HepG2 (cell line): ENCODE data around the gene PLCB1. TPM values are rescaled to one million over a fixed set of nuclear protein-coding genes. Genes with fewer than 3 reads are reported as not detected.

Experiments used
- ATAC-seq: fragments of 200-7000 bp; cut with Tn5 transposase; 3 replicates; pipeline ENCODE4 v1.9.1; 2020; ENCODE audit warnings: mild to moderate bottlenecking, moderate library complexity
- BruUV-seq: library from RNA; stranded (reverse); fragments of 400-500 nt; replicated peaks from 2 replicates; lab custom pipeline; 2021; lab: Mats Ljungman, UMichigan
- CTCF ChIA-PET: fragments of 300-600 bp; formaldehyde crosslinking; extraction: SDS; loops from one replicate; lab custom pipeline; 2021; ENCODE audit warnings: low total read pairs, inconsistent platforms, low intra/inter-chr PET ratio; lab: Yijun Ruan, JAX
- POLR2A ChIA-PET: fragments of 350-600 bp; sonication (Branson Sonifier 250); formaldehyde crosslinking; loops from one replicate; lab custom pipeline; 2020; ENCODE audit warnings: antibody characterized with exemption, inconsistent platforms; lab: Yijun Ruan, JAX
- DNase-seq: peaks from one replicate; pipeline ENCODE4 v3.0.0-alpha.2; 2015; ENCODE audit warnings: low spot score
- FAIRE-seq: peaks from 3 replicates; lab custom pipeline; 2011; peaks lifted over from hg19 to GRCh38; lab: Jason Lieb, UNC
- H2AFZ ChIP-seq: one replicate; pipeline ENCODE4 v1.6.1; 2011; ENCODE audit warnings: low read length, inconsistent platforms
- H3K27ac ChIP-seq: fragments of 300-600 bp; 3 replicates; pipeline ENCODE4 v1.8.0; 2011; ENCODE audit warnings: mixed run types, mild to moderate bottlenecking, mixed read lengths, low read length, inconsistent platforms; ENCODE audit not compliant: insufficient read depth; ENCODE audit errors: extremely low read length
- H3K27me3 ChIP-seq, 2 experiments: fragments of 200-600 bp in 1 of 2; 2 replicates in 1 of 2; 3 replicates in 1 of 2; pipeline versions ENCODE4 v1.6.0 to v1.8.0; 2011; ENCODE audit warnings: low read length in 2 of 2, mild to moderate bottlenecking in 2 of 2, moderate library complexity in 2 of 2, inconsistent platforms in 1 of 2; ENCODE audit not compliant: insufficient read depth in 2 of 2, control insufficient read depth in 1 of 2
- H3K36me3 ChIP-seq, 2 experiments: fragments of 200-600 bp in 1 of 2; replicated peaks in 1 of 2; 2 replicates in 1 of 2; 3 replicates in 1 of 2; pipeline versions ENCODE4 v1.5.1 to v1.8.0; 2011; ENCODE audit warnings: low read length in 2 of 2, inconsistent platforms in 1 of 2; ENCODE audit not compliant: insufficient read depth in 2 of 2, control insufficient read depth in 1 of 2
- H3K4me1 ChIP-seq: 2 replicates; pipeline ENCODE4 v1.5.1; 2012; ENCODE audit warnings: low read length, inconsistent platforms; ENCODE audit not compliant: insufficient read depth
- H3K4me2 ChIP-seq: 2 replicates; pipeline ENCODE4 v1.6.0; 2011; ENCODE audit warnings: low read depth, low read length, inconsistent platforms
- H3K4me3 ChIP-seq, 3 experiments: fragments of 200-600 bp in 1 of 3; sonication (generic), shearing (Covaris generic) in 1 of 3; replicated peaks in 1 of 3; 2 replicates each; pipeline ENCODE4 v1.5.1; 2011 to 2016; ENCODE audit warnings: low read length in 3 of 3, inconsistent platforms in 2 of 3, low read depth in 2 of 3, mild to moderate bottlenecking in 2 of 3, control low read depth in 1 of 3, mixed read lengths in 1 of 3; ENCODE audit not compliant: insufficient read depth in 1 of 3
- H3K79me2 ChIP-seq: one replicate; pipeline ENCODE4 v1.6.1; 2011; ENCODE audit warnings: low read length, inconsistent platforms; ENCODE audit not compliant: insufficient read depth
- H3K9ac ChIP-seq: 2 replicates; pipeline ENCODE4 v1.6.0; 2011; ENCODE audit warnings: mild to moderate bottlenecking, low read depth, low read length, inconsistent platforms; ENCODE audit not compliant: insufficient read depth
- H3K9me3 ChIP-seq: 2 replicates; pipeline ENCODE4 v1.5.1; 2012; ENCODE audit warnings: mild to moderate bottlenecking, low read length
- H4K20me1 ChIP-seq: 2 replicates; pipeline ENCODE4 v1.6.0; 2011; ENCODE audit warnings: inconsistent platforms, mild to moderate bottlenecking, low read length, moderate library complexity; ENCODE audit not compliant: insufficient read depth
- FOXJ3 ChIP-seq: sonication (generic); formaldehyde crosslinking; IDR thresholded peaks from 2 replicates; pipeline ENCODE4 v1.4.0; 2020; ENCODE audit warnings: missing genetic modification reagents, mild to moderate bottlenecking, borderline replicate concordance
- GLI4 ChIP-seq: sonication (generic); formaldehyde crosslinking; IDR thresholded peaks from 2 replicates; pipeline ENCODE4 v1.5.1; 2020; ENCODE audit warnings: missing genetic modification reagents, mild to moderate bottlenecking, moderate library complexity, borderline replicate concordance
- HMG20A ChIP-seq: IDR thresholded peaks from 2 replicates; pipeline ENCODE4 v1.6.1; 2016; ENCODE audit warnings: borderline replicate concordance
- HNF4A ChIP-seq: sonication (generic); formaldehyde crosslinking; IDR thresholded peaks from 2 replicates; pipeline ENCODE4 v1.4.0; 2020; ENCODE audit warnings: missing genetic modification reagents
- KLF9 ChIP-seq: IDR thresholded peaks from 2 replicates; pipeline ENCODE4 v1.6.1; 2016; ENCODE audit warnings: low read depth
- PHB2 ChIP-seq: fragments of 450-650 bp; IDR thresholded peaks from 2 replicates; pipeline ENCODE4 v1.6.1; 2018; ENCODE audit not compliant: partially characterized antibody
- ZNF20 ChIP-seq: sonication (generic); formaldehyde crosslinking; IDR thresholded peaks from 2 replicates; pipeline ENCODE4 v1.4.0; 2020; ENCODE audit warnings: mild to moderate bottlenecking, moderate library complexity, missing genetic modification reagents
- ZNF260 ChIP-seq: sonication (generic); formaldehyde crosslinking; IDR thresholded peaks from 2 replicates; pipeline ENCODE4 v1.4.0; 2020; ENCODE audit warnings: missing genetic modification reagents, low read depth, mild to moderate bottlenecking, borderline replicate concordance
- ZNF747 ChIP-seq: sonication (generic); formaldehyde crosslinking; IDR thresholded peaks from 2 replicates; pipeline ENCODE4 v1.8.1; 2023; ENCODE audit warnings: missing genetic modification reagents, mild to moderate bottlenecking, borderline replicate concordance
- WGBS: methylation state at CpG from one replicate; pipeline ENCODE4 v1.1.6; 2017; ENCODE audit warnings: low lambda C conversion rate; 5-methylcytosine and 5-hydroxymethylcytosine counted together
- in situ Hi-C: cut with HindIII; loops from 2 replicates; pipeline ENCODE4 v1.10.0; 2017; ENCODE audit warnings: low pct_unique_long_range_greater_than_20kb; ENCODE audit not compliant: extremely low pct_ligation_motif_present
- intact Hi-C: fragments of 100-400 bp; cut with micrococcal nuclease; formaldehyde crosslinking; loops from one replicate; pipeline ENCODE4 v1.10.0; 2022; ENCODE audit not compliant: unreplicated experiment
- polyA plus RNA-seq, 8 experiments: library from polyadenylated mRNA; depleted of rRNA in 3 of 8; stranded (reverse) in 7 of 8; unstranded in 1 of 8; fragments of >200 nt; fragmentation: Illumina TruSeq in 4 of 8; extraction: Trizol in 4 of 8; gene quantifications; 2 replicates each; pipeline versions ENCODE4 v1.2.1 to v1.2.3, GENCODE V29; 2011 to 2016; ENCODE audit warnings: low read depth in 4 of 8, missing spikeins in 1 of 8, mixed read lengths in 1 of 8; ENCODE audit not compliant: insufficient read depth in 1 of 8
- total RNA-seq, 5 experiments: library from RNA; depleted of rRNA; stranded (reverse); fragments of >200 nt; fragmentation: Illumina TruSeq; extraction: Trizol; gene quantifications; 2 replicates each; pipeline ENCODE4 v1.2.3, GENCODE V29; 2016; ENCODE audit warnings: low read depth in 1 of 5
- TF ChIP-seq, protein P1 (sequence below): sonication (generic); formaldehyde crosslinking; conservative IDR thresholded peaks from 2 replicates; pipeline ENCODE4 v1.4.0; 2020; ENCODE audit warnings: missing genetic modification reagents
- TF ChIP-seq, protein P2 (sequence below), 2 experiments: fragments of 450-650 bp in 1 of 2; sonication (generic) in 1 of 2; formaldehyde crosslinking in 1 of 2; IDR thresholded peaks; 2 replicates each; pipeline versions ENCODE4 v1.6.1 to v1.8.0; 2016 to 2022; ENCODE audit warnings: antibody characterized with exemption in 1 of 2, mild to moderate bottlenecking in 1 of 2, missing genetic modification reagents in 1 of 2

PLCB1 gene
- total and polyA plus RNA-seq, 2 of the 13 experiments (the other 11 are each of a cell fraction or from before 2014, with no cell fraction given): 42.4 to 55.9 TPM

DNA sequence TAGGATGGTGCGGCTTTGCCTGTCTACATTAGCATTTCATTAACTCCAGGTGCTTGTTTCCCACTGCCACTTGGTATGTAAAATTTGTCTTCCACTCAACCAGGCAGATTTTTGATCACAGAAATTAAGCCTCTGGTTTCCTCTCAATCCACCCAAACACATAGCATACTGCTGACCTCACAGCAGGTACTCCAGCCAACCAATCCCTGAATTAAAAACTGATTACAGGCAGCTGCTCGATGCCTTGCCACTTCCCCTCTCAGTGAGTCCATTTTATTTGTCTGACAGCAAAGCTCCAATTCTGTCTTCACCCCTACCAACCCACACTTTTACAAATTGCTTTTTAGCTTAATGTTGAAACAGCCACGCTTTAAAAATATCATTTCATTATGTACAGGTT, 95.2 kb downstream of the PLCB1 start:
- no peak overlapping the region for H3K27ac ChIP-seq
- ChIA-PET CTCF (no interaction called here), POLR2A (no interaction called here)
- TF ChIP-seq KLF9 (CRISPR knock-in tag) (no peak), PHB2 (no peak), HNF4A (CRISPR knock-in tag) (no peak), ZNF747 (CRISPR knock-in tag) (no peak), FOXJ3 (CRISPR knock-in tag) (no peak), GLI4 (CRISPR knock-in tag) (no peak), ZNF20 (CRISPR knock-in tag) (no peak), HMG20A (CRISPR knock-in tag) (no peak), ZNF260 (CRISPR knock-in tag) (no peak)
- TF ChIP-seq, protein P1, sequence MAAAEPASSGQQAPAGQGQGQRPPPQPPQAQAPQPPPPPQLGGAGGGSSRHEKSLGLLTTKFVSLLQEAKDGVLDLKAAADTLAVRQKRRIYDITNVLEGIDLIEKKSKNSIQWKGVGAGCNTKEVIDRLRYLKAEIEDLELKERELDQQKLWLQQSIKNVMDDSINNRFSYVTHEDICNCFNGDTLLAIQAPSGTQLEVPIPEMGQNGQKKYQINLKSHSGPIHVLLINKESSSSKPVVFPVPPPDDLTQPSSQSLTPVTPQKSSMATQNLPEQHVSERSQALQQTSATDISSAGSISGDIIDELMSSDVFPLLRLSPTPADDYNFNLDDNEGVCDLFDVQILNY (CRISPR knock-in tag): no peak
- TF ChIP-seq, protein P2, sequence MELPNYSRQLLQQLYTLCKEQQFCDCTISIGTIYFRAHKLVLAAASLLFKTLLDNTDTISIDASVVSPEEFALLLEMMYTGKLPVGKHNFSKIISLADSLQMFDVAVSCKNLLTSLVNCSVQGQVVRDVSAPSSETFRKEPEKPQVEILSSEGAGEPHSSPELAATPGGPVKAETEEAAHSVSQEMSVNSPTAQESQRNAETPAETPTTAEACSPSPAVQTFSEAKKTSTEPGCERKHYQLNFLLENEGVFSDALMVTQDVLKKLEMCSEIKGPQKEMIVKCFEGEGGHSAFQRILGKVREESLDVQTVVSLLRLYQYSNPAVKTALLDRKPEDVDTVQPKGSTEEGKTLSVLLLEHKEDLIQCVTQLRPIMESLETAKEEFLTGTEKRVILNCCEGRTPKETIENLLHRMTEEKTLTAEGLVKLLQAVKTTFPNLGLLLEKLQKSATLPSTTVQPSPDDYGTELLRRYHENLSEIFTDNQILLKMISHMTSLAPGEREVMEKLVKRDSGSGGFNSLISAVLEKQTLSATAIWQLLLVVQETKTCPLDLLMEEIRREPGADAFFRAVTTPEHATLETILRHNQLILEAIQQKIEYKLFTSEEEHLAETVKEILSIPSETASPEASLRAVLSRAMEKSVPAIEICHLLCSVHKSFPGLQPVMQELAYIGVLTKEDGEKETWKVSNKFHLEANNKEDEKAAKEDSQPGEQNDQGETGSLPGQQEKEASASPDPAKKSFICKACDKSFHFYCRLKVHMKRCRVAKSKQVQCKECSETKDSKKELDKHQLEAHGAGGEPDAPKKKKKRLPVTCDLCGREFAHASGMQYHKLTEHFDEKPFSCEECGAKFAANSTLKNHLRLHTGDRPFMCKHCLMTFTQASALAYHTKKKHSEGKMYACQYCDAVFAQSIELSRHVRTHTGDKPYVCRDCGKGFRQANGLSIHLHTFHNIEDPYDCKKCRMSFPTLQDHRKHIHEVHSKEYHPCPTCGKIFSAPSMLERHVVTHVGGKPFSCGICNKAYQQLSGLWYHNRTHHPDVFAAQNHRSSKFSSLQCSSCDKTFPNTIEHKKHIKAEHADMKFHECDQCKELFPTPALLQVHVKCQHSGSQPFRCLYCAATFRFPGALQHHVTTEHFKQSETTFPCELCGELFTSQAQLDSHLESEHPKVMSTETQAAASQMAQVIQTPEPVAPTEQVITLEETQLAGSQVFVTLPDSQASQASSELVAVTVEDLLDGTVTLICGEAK (IDR thresholded peaks at IDR 0.05): no peak
- TF ChIP-seq, protein P2 (CRISPR knock-in tag; IDR thresholded peaks at IDR 0.05): no peak
- no peaks in the 10 kb centered on the region; a peak in 3 of 5 replicates for H3K36me3 ChIP-seq
- H2AFZ ChIP-seq: no peak overlapping the region
- H3K27me3 ChIP-seq: no peaks in the 10 kb centered on the region
- no TSS peak for BruUV-seq
- no peaks in the 10 kb centered on the region for H3K9me3 ChIP-seq
- no peak overlapping the region for H3K9ac ChIP-seq
- no peak overlapping the region for H3K4me3 ChIP-seq
- no peak overlapping the region for H3K4me2 ChIP-seq
- H4K20me1 ChIP-seq: no peaks in the 10 kb centered on the region
- DNase-seq (no peak), ATAC-seq (no peak), FAIRE-seq (no peak)
- H3K79me2 ChIP-seq: peaks cover under 1% of the 10 kb centered on the region
- in situ Hi-C loops: no loop called here
- peaks cover 35% of the 10 kb centered on the region for H3K4me1 ChIP-seq
- WGBS: 97% methylated on average over 3 of the region's 3 CpGs
- intact Hi-C loops: no loop called here
